GM10248 (cell line): ENCODE data around the gene FAU.
A peak's percentile ranks its signal among the peaks of the same experiment; 100 is the strongest.

Source experiments
- CTCF ChIA-PET: fragments of 300-600 bp; sonication (Branson Sonifier 250); formaldehyde crosslinking; extraction: SDS; loops from one replicate; lab custom pipeline; 2021; ENCODE audit warnings: antibody characterized with exemption; lab: Yijun Ruan, JAX
- POLR2A ChIA-PET: fragments of 350-650 bp; sonication (Branson Sonifier 250); formaldehyde crosslinking; extraction: SDS; loops from one replicate; lab custom pipeline; 2020; ENCODE audit warnings: antibody characterized with exemption; lab: Yijun Ruan, JAX
- DNase-seq: peaks from one replicate; pipeline ENCODE4 v3.0.0; 2012; ENCODE audit errors: extremely low spot score
- CTCF ChIP-seq: IDR thresholded peaks from 2 replicates; pipeline ENCODE4 v1.5.1; 2012; ENCODE audit warnings: mild to moderate bottlenecking, low read depth; ENCODE audit errors: extremely low read depth, missing control alignments, control extremely low read depth

Gene FAU

DNA sequence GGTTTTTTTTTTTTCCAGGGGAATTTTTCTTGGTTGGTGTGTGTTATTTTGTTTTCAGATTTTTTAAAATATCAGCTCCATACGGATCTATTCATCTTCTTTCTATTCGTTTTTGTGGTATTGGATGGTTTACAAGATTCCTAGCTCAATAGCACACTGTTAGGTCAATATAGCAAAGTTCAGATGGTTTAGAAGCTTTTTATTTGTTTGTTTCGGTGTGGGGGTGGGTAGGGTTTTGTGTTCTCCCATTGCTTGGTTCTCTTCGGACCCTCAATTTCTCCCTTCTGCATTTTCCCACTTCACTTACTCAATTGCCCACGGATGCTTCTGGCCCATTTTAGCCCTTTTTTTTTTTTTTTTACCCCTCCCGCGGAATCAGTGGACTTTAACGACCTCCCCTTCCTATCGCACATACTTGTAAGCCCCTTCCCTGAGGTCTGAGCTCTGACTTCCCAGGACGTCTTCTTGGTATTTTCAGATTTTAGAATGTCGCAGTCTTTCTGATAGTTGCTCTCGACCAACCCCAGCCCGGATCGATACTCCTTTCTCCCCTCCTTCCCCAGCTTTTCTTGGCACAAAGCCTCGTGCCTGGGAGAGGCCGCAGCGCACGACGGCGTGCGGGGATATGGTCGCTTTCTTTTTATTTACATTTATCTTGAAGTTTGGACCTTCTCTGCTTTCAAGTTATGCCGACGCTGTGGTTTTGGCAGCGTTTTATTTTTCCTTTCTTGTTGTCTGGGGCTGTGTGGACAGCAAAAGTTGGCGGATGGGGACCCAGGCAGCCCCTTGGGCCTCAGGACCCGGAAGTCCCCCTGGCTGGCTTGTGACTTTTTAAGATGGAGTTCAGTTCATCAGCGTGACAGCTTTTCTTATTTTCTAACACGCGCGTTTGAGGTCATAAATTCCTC is 43.7 kb upstream of the FAU start:
- CTCF ChIA-PET: interaction anchor here (0.9 kb wide), 1 partner anchor 88 kb away, joined by 3 read pairs; no protein-coding TSS in a partner anchor
- no peak for DNase-seq
- POLR2A ChIA-PET: no interaction called here
- no peak for TF ChIP-seq CTCF

- DNase-seq: no peak
- no peak for TF ChIP-seq CTCF
- ChIA-PET POLR2A (no interaction called here), CTCF (interaction anchor here (1.1 kb wide), 1 partner anchor 315 kb away, joined by 3 read pairs; no protein-coding TSS in a partner anchor)
Observed at GRCh38 chr11:65163684-65164083, 41.8 kb upstream of the FAU start.

DNA sequence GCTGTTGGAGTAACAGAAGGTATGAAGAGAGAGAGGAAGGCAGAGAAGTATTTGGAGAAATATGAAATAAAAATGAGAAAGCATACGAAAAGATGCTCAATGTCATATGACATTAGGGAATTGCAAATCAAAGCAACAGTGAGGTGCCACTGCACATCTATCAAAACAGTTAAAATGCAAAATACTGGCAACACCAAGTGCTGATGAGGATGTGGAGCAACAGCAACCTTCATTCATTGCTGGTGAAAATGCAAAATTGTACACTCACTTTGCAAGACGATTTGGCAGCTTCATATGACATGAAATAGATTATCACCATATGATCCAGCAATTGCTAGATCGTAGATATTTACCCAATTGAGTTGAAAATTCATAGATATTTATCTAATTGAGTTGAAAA is 38.7 kb upstream of the FAU start:
- no peak for TF ChIP-seq CTCF
- CTCF ChIA-PET: no interaction called here
- no peak for DNase-seq
- POLR2A ChIA-PET: no interaction called here

GRCh38 chr11:65159012-65159411 is 37.1 kb upstream of the FAU start:
- DNase-seq: peak; percentile 55
- POLR2A ChIA-PET: no interaction called here
- TF ChIP-seq CTCF: no peak
- CTCF ChIA-PET: interaction anchor here (1.2 kb wide), 1 partner anchor 42 kb away, joined by 3 read pairs; the partner anchor contains the start of gene ZNHIT2

GRCh38 chr11:65157336-65157735 is 35.4 kb upstream of the FAU start:
- no peak for DNase-seq
- no peak for TF ChIP-seq CTCF
- CTCF ChIA-PET: interaction anchor here (0.8 to 1.4 kb wide), 3 partner anchors 24 to 144 kb away, joined by 3 read pairs; partner anchors contain the start of genes ARL2 and CAPN1
- POLR2A ChIA-PET: no interaction called here

- TF ChIP-seq CTCF: no peak
- ChIA-PET CTCF (interaction anchor here (0.8 to 1.4 kb wide), 3 partner anchors 25 to 143 kb away, joined by 3 read pairs; partner anchors contain the start of genes ARL2 and CAPN1), POLR2A (no interaction called here)
- DNase-seq: no peak
Observed at GRCh38 chr11:65156926-65157325, 35.0 kb upstream of the FAU start.
